Skeletal muscle cell (primary cell): ENCODE measurements around the gene DRC3.
"Not testable (repeated sequence)": the region's sequence is repeated elsewhere in the genome, so short reads cannot be mapped to it uniquely, and the experiment has no call there.

Source experiments
- DNase-seq: peaks from one replicate; pipeline ENCODE4 v3.0.0-alpha.2; 2010; ENCODE audit warnings: low read depth
- H3K4me3 ChIP-seq: 2 replicates; pipeline ENCODE4 v1.5.1; 2011; ENCODE audit warnings: low read depth, mild to moderate bottlenecking, control low read depth, low read length, moderate library complexity

Gene DRC3

DNA sequence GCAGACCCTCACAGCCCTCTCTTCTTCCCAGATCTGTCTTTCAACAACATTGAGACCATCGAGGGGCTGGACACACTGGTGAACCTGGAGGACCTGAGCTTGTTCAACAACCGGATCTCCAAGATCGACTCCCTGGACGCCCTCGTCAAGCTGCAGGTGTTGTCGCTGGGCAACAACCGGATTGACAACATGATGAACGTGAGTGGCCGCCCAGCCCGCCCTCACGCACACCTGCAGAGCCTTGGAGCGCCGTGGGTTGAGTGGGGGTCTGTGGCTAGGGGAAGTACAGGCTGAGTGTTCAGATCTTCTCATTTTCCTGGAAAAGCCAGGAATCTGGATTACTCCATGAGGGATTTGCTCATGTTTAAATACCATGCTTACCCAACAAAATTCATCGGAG is 15.2 kb downstream of the DRC3 start:
- H3K4me3 ChIP-seq, result no peak overlapping the region
- no peak for DNase-seq

GRCh38 chr17:17988427-17988945 is 15.8 kb downstream of the DRC3 start:
- no peak for DNase-seq
- no peak overlapping the region for H3K4me3 ChIP-seq

DNA sequence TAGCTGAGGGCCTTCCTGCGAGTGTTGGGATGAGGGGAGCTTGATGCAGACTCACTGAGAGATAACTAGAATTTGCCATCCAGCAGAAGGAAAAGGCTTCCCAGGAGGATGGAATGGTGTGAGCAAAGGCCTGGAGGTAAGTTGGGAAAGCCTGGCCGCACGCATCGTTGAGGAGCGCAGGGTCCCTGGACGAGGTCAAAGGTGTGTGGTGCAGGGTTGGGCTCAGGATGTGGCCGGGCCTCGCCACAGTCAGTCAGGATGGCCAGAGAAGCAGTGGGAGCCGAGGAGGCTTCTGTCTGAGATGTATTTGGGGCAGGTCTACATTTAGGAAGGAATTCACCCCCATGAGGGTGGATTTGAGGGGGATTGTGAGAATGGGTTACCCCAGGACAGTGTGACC is 16.4 kb downstream of the DRC3 start:
- H3K4me3 ChIP-seq, result no peak overlapping the region
- no peak for DNase-seq

DNA sequence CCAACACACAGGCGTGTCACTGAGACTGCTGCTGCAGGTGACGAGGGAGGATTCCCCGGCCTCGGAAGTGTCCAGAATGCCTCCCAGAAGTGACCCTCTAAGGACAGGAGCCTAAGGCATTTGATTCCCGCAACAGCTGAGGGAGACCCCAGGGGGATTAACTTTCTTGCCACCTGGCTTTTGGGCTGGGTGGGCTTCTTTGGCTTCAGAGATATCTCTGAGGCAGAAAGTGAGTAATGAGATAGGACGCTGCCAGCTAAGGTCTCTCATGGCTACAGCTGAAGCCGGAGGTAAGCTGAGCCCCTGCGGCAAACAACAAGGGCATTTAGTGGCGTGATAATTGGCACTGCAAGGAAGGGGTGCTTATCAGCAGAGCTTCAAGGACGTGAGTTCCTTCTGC is 17.0 kb downstream of the DRC3 start:
- H3K4me3 ChIP-seq, result no peak overlapping the region
- no peak for DNase-seq

GRCh38 chr17:17990282-17990681 is 17.6 kb downstream of the DRC3 start:
- no peak overlapping the region for H3K4me3 ChIP-seq
- no peak for DNase-seq

DNA sequence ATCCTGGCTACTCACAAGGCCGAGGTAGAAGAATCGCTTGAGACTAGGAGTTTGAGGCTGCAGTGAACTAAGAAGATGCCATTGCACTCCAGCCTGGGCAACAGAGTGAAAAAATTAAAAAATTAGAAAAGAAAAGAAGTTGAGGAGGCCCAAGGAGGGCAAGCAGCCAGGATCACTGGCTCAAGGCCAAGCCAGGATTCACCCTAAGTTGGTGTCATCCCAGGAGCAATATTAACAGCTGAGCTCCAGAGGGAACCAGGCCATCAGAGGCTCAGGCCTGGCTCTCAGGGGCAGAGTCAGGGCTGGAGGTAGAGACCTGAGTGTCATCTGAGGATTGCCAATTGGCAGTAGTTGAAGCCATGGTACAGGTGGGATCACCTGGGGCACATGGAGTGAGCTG is 20.7 kb downstream of the DRC3 start:
- H3K4me3 ChIP-seq, result no peak overlapping the region
- DNase-seq, result no peak

DNA sequence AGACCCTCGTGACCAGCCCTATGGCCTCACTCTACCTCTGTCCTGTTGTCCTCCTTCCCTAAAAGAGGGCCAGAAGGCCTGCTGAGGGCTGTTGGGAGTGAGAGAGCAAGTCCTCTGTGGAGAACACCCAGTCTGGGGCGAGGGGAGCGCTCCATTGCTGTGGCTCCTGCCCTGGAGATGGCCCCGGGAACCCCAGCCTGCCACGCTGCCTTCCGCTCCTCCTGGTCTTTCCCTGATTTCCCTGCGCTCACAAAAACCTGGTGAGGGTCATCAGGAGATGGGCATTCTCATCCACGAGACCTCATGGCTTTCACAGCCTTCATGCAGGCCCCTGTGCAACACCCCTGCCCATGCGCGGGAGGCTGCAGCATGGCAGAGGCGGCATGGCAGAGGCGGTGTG is 21.2 kb downstream of the DRC3 start:
- H3K4me3 ChIP-seq, result no peak overlapping the region
- DNase-seq, result no peak

- no peak overlapping the region for H3K4me3 ChIP-seq
- DNase-seq, result no peak
Observed at GRCh38 chr17:17994271-17995069, 21.8 kb downstream of the DRC3 start.

DNA sequence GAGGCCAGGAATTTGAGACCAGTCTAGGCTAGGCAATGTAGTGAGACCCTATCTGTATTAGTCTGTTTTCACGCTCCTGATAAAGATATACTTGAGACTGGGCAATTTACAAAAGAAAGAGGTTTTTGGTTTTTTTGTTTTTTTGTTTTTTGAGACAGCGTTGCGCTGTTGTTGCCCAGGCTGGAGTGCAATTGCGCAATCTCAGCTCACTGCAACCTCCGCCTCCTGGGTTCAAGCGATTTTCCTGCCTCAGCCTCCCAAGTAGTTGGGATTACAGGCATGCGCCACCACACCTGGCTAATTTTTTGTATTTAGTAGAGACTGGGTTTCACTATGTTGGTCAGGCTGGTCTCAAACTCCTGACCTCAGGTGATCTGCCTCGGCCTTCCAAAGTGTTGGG is 23.2 kb downstream of the DRC3 start:
- not testable (repeated sequence) for DNase-seq, H3K4me3 ChIP-seq

GRCh38 chr17:17998934-17999333 is 26.3 kb downstream of the DRC3 start:
- DNase-seq, result no peak
- H3K4me3 ChIP-seq, result no peak overlapping the region

DNA sequence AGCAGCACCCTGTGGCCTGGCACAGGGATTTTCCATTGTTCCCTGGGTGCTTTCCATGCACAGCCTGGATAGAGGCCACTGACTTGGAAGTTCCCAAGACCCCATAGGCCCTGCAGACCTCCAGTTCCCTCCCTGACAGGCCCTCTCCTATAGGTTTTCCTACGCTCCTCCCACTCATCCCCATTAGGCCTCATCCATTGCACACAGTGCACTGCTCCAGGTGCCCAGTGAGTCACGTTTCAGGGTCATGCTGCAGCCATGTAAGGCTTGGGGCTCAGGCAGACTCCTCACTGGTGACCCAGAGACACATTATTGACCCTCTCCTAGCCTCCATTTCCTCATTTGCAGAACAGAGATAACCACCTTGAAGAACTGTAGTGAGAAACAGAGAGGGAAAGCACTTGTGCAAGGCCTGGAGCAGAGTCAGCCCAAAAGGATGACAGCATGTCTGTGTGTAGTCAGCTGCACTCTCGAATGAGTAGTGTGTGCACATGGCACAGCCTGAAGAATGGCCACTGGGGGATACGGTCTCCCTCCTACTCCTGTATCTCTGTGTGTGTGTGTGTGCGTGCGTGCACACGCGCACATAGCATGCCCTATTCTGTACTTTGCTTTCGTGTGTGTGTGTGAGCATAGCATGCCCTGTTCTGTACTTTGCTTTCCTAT is 26.8 kb downstream of the DRC3 start:
- no peak overlapping the region for H3K4me3 ChIP-seq
- peak; percentile 31 for DNase-seq

DNA sequence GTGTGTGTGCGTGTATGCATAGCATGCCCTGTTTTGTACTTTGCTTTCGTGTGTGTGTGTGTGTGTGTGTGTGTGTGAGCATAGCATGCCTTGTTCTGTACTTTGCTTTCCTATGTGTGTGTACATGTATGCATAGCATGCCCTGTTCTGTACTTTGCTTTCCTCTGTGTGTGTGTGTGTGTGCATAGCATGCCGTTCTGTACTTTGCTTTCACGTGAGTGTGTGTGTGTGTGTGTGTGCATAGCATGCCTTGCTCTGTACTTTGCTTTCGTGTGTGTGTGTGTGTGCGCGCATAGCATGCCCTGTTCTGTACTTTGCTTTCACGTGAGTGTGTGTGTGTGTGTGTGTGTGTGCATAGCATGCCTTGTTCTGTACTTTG is 27.4 kb downstream of the DRC3 start:
- no peak overlapping the region for H3K4me3 ChIP-seq
- DNase-seq, result no peak

DNA sequence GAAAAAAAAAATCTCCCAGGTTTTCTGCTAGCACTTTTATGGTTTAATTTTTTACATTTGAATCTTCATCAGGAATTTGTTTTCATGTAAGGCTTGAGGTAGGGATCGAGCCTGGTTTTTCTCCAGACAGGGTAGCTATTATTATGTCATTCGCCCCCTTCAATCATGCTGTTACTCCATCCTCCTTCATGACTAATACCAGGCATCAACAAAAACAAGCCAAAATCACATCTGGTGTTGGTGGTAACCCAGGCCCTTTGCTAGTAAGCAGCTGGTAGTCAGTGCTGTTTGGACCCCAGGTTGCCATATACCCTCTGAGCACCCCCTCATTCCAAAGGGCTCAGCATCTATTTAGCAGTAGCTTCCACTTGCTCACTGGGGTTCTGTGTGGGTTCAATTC is 29.5 kb downstream of the DRC3 start:
- H3K4me3 ChIP-seq, result no peak overlapping the region

DNA sequence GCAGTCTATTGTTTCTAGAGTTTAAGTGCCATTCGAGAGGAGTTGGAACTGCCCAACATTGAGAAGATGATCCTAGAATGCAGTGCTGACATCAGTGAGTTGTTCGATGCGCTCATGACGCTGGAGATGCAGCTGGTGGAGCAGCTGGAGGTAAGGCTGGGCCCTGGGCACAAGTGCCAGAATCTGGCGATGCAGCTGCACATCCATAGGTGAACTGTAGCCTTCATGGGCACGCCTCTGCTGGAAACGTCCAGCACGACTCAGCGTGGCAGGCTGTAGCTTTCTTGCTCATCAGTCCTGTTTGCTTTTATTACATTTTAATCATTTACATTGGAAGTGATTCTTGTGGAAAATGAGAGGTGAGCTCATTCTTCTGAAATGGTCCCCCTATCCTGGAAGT is 31.7 kb downstream of the DRC3 start:
- no peak for DNase-seq

More for the DNA sequence above, 29.5 kb downstream of the DRC3 start:
- DNase-seq, result no peak

DNA sequence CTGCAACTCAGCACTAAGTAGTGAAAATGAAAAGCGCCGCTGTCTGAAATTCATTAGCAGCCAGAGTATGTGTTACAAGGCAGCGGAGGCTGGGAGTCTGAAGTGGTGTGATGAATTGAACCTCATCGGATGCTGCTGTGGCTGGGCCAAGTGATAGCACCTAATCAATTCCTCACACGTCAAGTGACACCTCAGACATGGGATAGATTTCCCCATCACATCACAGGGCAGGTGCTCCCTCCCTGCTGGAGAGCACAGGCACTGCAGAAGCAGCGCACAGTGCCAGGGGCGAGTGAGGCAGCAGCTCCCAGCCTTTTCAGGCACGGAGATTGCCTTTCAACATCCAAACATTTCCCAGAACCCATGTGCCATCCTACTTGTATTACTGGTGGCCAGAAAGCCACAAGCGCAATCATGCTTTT is 32.2 kb downstream of the DRC3 start:
- DNase-seq, result no peak

More for the DNA sequence above, 31.7 kb downstream of the DRC3 start:
- no peak overlapping the region for H3K4me3 ChIP-seq

DNA sequence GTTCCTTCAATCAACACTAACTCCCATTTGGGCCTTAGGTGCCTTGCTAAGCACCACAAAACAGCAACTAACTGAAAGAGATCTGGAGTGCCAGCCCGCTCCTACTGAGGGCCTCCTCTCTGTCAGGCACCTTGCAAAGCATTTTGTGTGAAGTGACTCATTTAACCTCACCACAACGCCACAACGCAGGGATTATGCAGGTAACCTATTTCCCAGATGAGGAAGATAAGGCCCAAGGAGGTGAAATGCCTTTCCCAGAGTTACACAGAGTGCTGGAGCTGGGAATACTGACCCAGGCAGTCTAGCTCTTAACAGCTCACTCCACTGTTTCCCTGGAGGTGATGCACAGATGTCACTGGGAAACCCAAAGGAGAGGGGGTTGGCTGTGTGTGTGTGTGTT is 32.8 kb downstream of the DRC3 start:
- H3K4me3 ChIP-seq, result no peak overlapping the region
- no peak for DNase-seq

More for the DNA sequence above, 32.2 kb downstream of the DRC3 start:
- no peak overlapping the region for H3K4me3 ChIP-seq

GRCh38 chr17:18006495-18007239 is 34.0 kb downstream of the DRC3 start:
- H3K4me3 ChIP-seq, result no peak overlapping the region
- DNase-seq, result no peak

GRCh38 chr17:18008496-18009268 is 36.0 kb downstream of the DRC3 start:
- peak; percentile 35 for DNase-seq
- no peak overlapping the region for H3K4me3 ChIP-seq

GRCh38 chr17:18009609-18010420 is 37.2 kb downstream of the DRC3 start:
- no peak for DNase-seq

More at GRCh38 chr17:18009609-18010420, 37.2 kb downstream of the DRC3 start:
- H3K4me3 ChIP-seq, result no peak overlapping the region
